Ishikawa (cell line): Measurements from ENCODE around the gene AGPAT1.

Source experiments
- CEBPB ChIP-seq: IDR thresholded peaks from 2 replicates; pipeline ENCODE4 v1.6.1; 2012
- CREB1 ChIP-seq: IDR thresholded peaks from 2 replicates; pipeline ENCODE4 v1.6.1; 2012; ENCODE audit warnings: low read depth
- EGR1 ChIP-seq: IDR thresholded peaks from 2 replicates; pipeline ENCODE4 v1.6.1; 2012
- EP300 ChIP-seq: IDR thresholded peaks from 2 replicates; pipeline ENCODE4 v1.6.1; 2012; ENCODE audit warnings: borderline replicate concordance
- FOXM1 ChIP-seq: IDR thresholded peaks from 2 replicates; pipeline ENCODE4 v1.6.1; 2012; ENCODE audit warnings: low read depth, borderline replicate concordance
- MAX ChIP-seq: IDR thresholded peaks from 2 replicates; pipeline ENCODE4 v1.6.1; 2012
- NFIC ChIP-seq: IDR thresholded peaks from 2 replicates; pipeline ENCODE4 v1.6.1; 2012
- RAD21 ChIP-seq: IDR thresholded peaks from 2 replicates; pipeline ENCODE4 v1.6.1; 2012; ENCODE audit warnings: low read depth
- REST ChIP-seq: IDR thresholded peaks from 2 replicates; pipeline ENCODE4 v1.6.1; 2012; ENCODE audit warnings: low read depth, mild to moderate bottlenecking
- TAF1 ChIP-seq: IDR thresholded peaks from 2 replicates; pipeline ENCODE4 v1.6.1; 2012; ENCODE audit warnings: low read depth, mild to moderate bottlenecking
- TCF12 ChIP-seq: IDR thresholded peaks from 2 replicates; pipeline ENCODE4 v1.6.1; 2012; ENCODE audit warnings: low read depth
- TEAD4 ChIP-seq: IDR thresholded peaks from 2 replicates; pipeline ENCODE4 v1.6.1; 2012
- USF1 ChIP-seq: IDR thresholded peaks from 2 replicates; pipeline ENCODE4 v1.6.1; 2012
- YY1 ChIP-seq: IDR thresholded peaks from 2 replicates; pipeline ENCODE4 v1.6.1; 2012; ENCODE audit warnings: low read depth
- ZBTB7A ChIP-seq: IDR thresholded peaks from 2 replicates; pipeline ENCODE4 v1.6.1; 2012; ENCODE audit warnings: low read depth

The AGPAT1 gene

GRCh38 chr6:32168807-32169591 is 6.9 kb downstream of the AGPAT1 start:
- TF ChIP-seq FOXM1 = no peak
- no peak for TF ChIP-seq NFIC
- TF ChIP-seq USF1 = no peak
- TF ChIP-seq ZBTB7A = no peak
- TF ChIP-seq TAF1 = no peak
- TF ChIP-seq EGR1 = no peak
- TF ChIP-seq EP300 = no peak
- TF ChIP-seq REST = no peak
- TF ChIP-seq YY1 = no peak

- no peak for TF ChIP-seq FOXM1
- no peak for TF ChIP-seq YY1
- TF ChIP-seq TCF12 = no peak
- TF ChIP-seq REST = no peak
- TF ChIP-seq CEBPB = no peak
- no peak for TF ChIP-seq CREB1
- no peak for TF ChIP-seq TEAD4
- no peak for TF ChIP-seq TAF1
- TF ChIP-seq EGR1 = no peak
- TF ChIP-seq RAD21 = no peak
- no peak for TF ChIP-seq ZBTB7A
- no peak for TF ChIP-seq USF1
Measured at GRCh38 chr6:32168350-32168749, 7.5 kb downstream of the AGPAT1 start.

GRCh38 chr6:32167761-32168262 is 8.1 kb downstream of the AGPAT1 start:
- TF ChIP-seq EGR1 (no peak), ZBTB7A (no peak), NFIC (no peak), FOXM1 (no peak), CEBPB (no peak), TEAD4 (no peak), REST (no peak), MAX (no peak), USF1 (no peak), TCF12 (no peak), CREB1 (no peak), EP300 (no peak), TAF1 (no peak), YY1 (no peak), RAD21 (no peak)

GRCh38 chr6:32167154-32167760 is 8.6 kb downstream of the AGPAT1 start:
- TF ChIP-seq RAD21 = no peak
- no peak for TF ChIP-seq NFIC
- no peak for TF ChIP-seq USF1
- no peak for TF ChIP-seq EP300
- no peak for TF ChIP-seq REST
- no peak for TF ChIP-seq CREB1
